Measurements from ENCODE around the gene TNFSF13.

DNA sequence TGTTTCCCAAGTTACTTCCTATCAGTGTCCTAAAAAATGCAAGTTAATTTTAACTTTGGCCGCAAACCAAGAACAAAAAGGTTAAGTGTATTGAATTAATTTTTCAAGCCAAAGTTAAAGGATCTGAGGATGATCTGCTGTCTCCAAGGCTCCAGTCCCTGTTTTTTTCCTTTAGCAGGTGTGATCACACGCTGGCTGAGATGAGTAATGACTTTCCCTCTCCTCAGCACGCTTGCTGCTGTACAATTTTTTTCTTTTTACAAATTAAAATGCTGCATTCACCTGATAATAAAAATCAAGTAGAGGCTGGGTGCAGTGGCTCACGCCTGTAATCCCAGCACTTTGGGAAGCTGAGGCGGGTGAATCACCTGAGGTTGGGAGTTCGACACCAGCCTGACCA lies 13.6 kb upstream of the TNFSF13 start:
- TF ChIP-seq, protein P1, sequence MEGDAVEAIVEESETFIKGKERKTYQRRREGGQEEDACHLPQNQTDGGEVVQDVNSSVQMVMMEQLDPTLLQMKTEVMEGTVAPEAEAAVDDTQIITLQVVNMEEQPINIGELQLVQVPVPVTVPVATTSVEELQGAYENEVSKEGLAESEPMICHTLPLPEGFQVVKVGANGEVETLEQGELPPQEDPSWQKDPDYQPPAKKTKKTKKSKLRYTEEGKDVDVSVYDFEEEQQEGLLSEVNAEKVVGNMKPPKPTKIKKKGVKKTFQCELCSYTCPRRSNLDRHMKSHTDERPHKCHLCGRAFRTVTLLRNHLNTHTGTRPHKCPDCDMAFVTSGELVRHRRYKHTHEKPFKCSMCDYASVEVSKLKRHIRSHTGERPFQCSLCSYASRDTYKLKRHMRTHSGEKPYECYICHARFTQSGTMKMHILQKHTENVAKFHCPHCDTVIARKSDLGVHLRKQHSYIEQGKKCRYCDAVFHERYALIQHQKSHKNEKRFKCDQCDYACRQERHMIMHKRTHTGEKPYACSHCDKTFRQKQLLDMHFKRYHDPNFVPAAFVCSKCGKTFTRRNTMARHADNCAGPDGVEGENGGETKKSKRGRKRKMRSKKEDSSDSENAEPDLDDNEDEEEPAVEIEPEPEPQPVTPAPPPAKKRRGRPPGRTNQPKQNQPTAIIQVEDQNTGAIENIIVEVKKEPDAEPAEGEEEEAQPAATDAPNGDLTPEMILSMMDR (IDR thresholded peaks at IDR 0.05; ENCODE audit: low read length): no peak
- TF ChIP-seq EZH2phosphoT487 (IDR thresholded peaks at IDR 0.05; ENCODE audit: low read length): no peak
